Calu3 (cell line): ENCODE data around the gene ARID1A. TPM values are rescaled to one million over a fixed set of nuclear protein-coding genes. Genes with fewer than 3 reads are reported as not detected.

Source experiments
- BruUV-seq: library from RNA; stranded (reverse); fragments of 400-500 nt; replicated peaks from 2 replicates; lab custom pipeline; 2021; lab: Mats Ljungman, UMichigan
- CTCF ChIA-PET: fragments of 300-600 bp; sonication (Branson Sonifier 250); formaldehyde crosslinking; loops from one replicate; lab custom pipeline; 2022; ENCODE audit warnings: antibody characterized with exemption; lab: Charles Lee
- DNase-seq: peaks from one replicate; pipeline ENCODE4 v3.0.0; 2022
- H3K27ac Mint-ChIP-seq: one replicate; pipeline ENCODE4 v1.8.0; 2022; ENCODE audit warnings: mixed read lengths; ENCODE audit not compliant: unreplicated experiment
- H3K27me3 Mint-ChIP-seq: one replicate; pipeline ENCODE4 v1.8.0; 2022; ENCODE audit warnings: mixed read lengths; ENCODE audit not compliant: unreplicated experiment
- H3K36me3 Mint-ChIP-seq: one replicate; pipeline ENCODE4 v1.8.0; 2022; ENCODE audit warnings: mild to moderate bottlenecking, moderate library complexity, mixed read lengths; ENCODE audit not compliant: insufficient read depth, unreplicated experiment
- H3K4me1 Mint-ChIP-seq: one replicate; pipeline ENCODE4 v1.8.0; 2022; ENCODE audit warnings: mild to moderate bottlenecking, low read depth, mixed read lengths; ENCODE audit not compliant: unreplicated experiment
- H3K4me3 Mint-ChIP-seq: one replicate; pipeline ENCODE4 v1.8.0; 2022; ENCODE audit warnings: mild to moderate bottlenecking, low read depth, moderate library complexity, mixed read lengths; ENCODE audit not compliant: unreplicated experiment
- H3K9me3 Mint-ChIP-seq: one replicate; pipeline ENCODE4 v1.8.0; 2022; ENCODE audit warnings: low read depth, mixed read lengths; ENCODE audit not compliant: unreplicated experiment
- CTCF ChIP-seq: fragments of 200-600 bp; IDR thresholded peaks from one replicate; pipeline ENCODE4 v1.8.0; 2022; ENCODE audit warnings: antibody characterized with exemption; ENCODE audit not compliant: unreplicated experiment
- intact Hi-C: fragments of 100-400 bp; cut with micrococcal nuclease; formaldehyde crosslinking; loops from one replicate; pipeline ENCODE4 v1.10.0; 2022; ENCODE audit not compliant: unreplicated experiment
- total RNA-seq: library from RNA; stranded (reverse); gene quantifications from 2 replicates; pipeline ENCODE4 v1.2.3, GENCODE V29; 2022

ARID1A gene
- total RNA-seq, 1 experiment from 2014 or later = 51.7 TPM

- CTCF ChIA-PET = no interaction called here
- no peaks in the 10 kb centered on the region for H3K27me3 Mint-ChIP-seq
- H3K27ac Mint-ChIP-seq = no peak overlapping the region
- intact Hi-C loops = no loop called here
- TF ChIP-seq CTCF = no peak
- H3K9me3 Mint-ChIP-seq = no peaks in the 10 kb centered on the region
- DNase-seq = no peak
- H3K4me3 Mint-ChIP-seq = no peak overlapping the region
- H3K4me1 Mint-ChIP-seq = peaks cover 15% of the 10 kb centered on the region
- BruUV-seq = no TSS peak
- peaks cover 48% of the 10 kb centered on the region for H3K36me3 Mint-ChIP-seq
Measured at GRCh38 chr1:26774462-26774861, 78.6 kb downstream of the ARID1A start.

GRCh38 chr1:26775666-26776065 lies 79.9 kb downstream of the ARID1A start:
- CTCF ChIA-PET = no interaction called here
- H3K36me3 Mint-ChIP-seq = peaks cover 43% of the 10 kb centered on the region
- H3K9me3 Mint-ChIP-seq = no peaks in the 10 kb centered on the region
- peaks cover 15% of the 10 kb centered on the region for H3K4me1 Mint-ChIP-seq
- H3K27me3 Mint-ChIP-seq = no peaks in the 10 kb centered on the region
- H3K4me3 Mint-ChIP-seq = no peak overlapping the region
- intact Hi-C loops = no loop called here
- TF ChIP-seq CTCF = no peak
- BruUV-seq = no TSS peak
- no peak overlapping the region for H3K27ac Mint-ChIP-seq
- DNase-seq = no peak

- no peaks in the 10 kb centered on the region for H3K27me3 Mint-ChIP-seq
- H3K9me3 Mint-ChIP-seq = no peaks in the 10 kb centered on the region
- TF ChIP-seq CTCF = no peak
- H3K4me3 Mint-ChIP-seq = no peak overlapping the region
- no peak for DNase-seq
- H3K4me1 Mint-ChIP-seq = peaks cover 16% of the 10 kb centered on the region
- H3K27ac Mint-ChIP-seq = no peak overlapping the region
- intact Hi-C loops = no loop called here
- BruUV-seq = no TSS peak
- CTCF ChIA-PET = no interaction called here
- peaks cover 43% of the 10 kb centered on the region for H3K36me3 Mint-ChIP-seq
Measured at GRCh38 chr1:26779098-26779668, 83.4 kb downstream of the ARID1A start.

GRCh38 chr1:26780344-26780957 lies 84.6 kb downstream of the ARID1A start:
- CTCF ChIA-PET = interaction anchor here (0.7 kb wide), 2 partner anchors 15 to 98 kb away, joined by 4 to 8 read pairs; no protein-coding TSS in a partner anchor
- H3K27me3 Mint-ChIP-seq = no peaks in the 10 kb centered on the region
- no peaks in the 10 kb centered on the region for H3K9me3 Mint-ChIP-seq
- H3K27ac Mint-ChIP-seq = no peak overlapping the region
- TF ChIP-seq CTCF = no peak
- BruUV-seq = no TSS peak
- no peak for DNase-seq
- no peak overlapping the region for H3K4me3 Mint-ChIP-seq
- H3K36me3 Mint-ChIP-seq = peaks cover 41% of the 10 kb centered on the region
- peaks cover 24% of the 10 kb centered on the region for H3K4me1 Mint-ChIP-seq
- intact Hi-C loops = no loop called here
